OCI-LY1 (cell line): Measurements from ENCODE around the gene EDN2.
A peak's percentile ranks its signal among the peaks of the same experiment; 100 is the strongest.

ENCODE experiments used
- H2AFZ ChIP-seq: fragments of 200-600 bp; sonication (generic), shearing (Covaris generic); 2 replicates; pipeline ENCODE4 v1.6.0; 2014; ENCODE audit warnings: antibody characterized with exemption, mild to moderate bottlenecking, low read length
- H3F3A ChIP-seq: fragments of 200-600 bp; sonication (generic), shearing (Covaris generic); 2 replicates; pipeline ENCODE4 v1.6.0; 2014; ENCODE audit warnings: mild to moderate bottlenecking, antibody characterized with exemption, low read length, moderate library complexity; ENCODE audit not compliant: insufficient read depth
- H3K27ac ChIP-seq: fragments of 200-600 bp; sonication (generic); 2 replicates; pipeline ENCODE4 v1.5.1; 2014; ENCODE audit warnings: low read length, mixed run types, mild to moderate bottlenecking, low read depth; ENCODE audit not compliant: poor library complexity, severe bottlenecking
- H3K27me3 ChIP-seq: fragments of 200-600 bp; sonication (generic); 2 replicates; pipeline ENCODE4 v1.6.0; 2014; ENCODE audit warnings: antibody characterized with exemption, mild to moderate bottlenecking, low read length, moderate library complexity; ENCODE audit not compliant: insufficient read depth
- H3K36me3 ChIP-seq: fragments of 200-600 bp; sonication (generic); 2 replicates; pipeline ENCODE4 v1.6.1; 2014; ENCODE audit warnings: mild to moderate bottlenecking, antibody characterized with exemption, low read length, moderate library complexity, mixed read lengths; ENCODE audit not compliant: insufficient read depth
- H3K4me1 ChIP-seq: fragments of 200-600 bp; sonication (generic); 2 replicates; pipeline ENCODE4 v1.5.1; 2014; ENCODE audit warnings: mild to moderate bottlenecking, low read length, moderate library complexity; ENCODE audit not compliant: insufficient read depth, severe bottlenecking
- H3K4me2 ChIP-seq: fragments of 200-600 bp; sonication (generic), shearing (Covaris generic); 2 replicates; pipeline ENCODE4 v1.6.1; 2014; ENCODE audit warnings: low read length
- H3K4me3 ChIP-seq: fragments of 200-600 bp; sonication (generic); 2 replicates; pipeline ENCODE4 v1.5.1; 2014; ENCODE audit warnings: low read length, low read depth, mild to moderate bottlenecking, mixed read lengths; ENCODE audit not compliant: poor library complexity, severe bottlenecking
- H3K79me2 ChIP-seq: fragments of 200-600 bp; shearing (Covaris generic); 2 replicates; pipeline ENCODE4 v1.6.1; 2016; ENCODE audit warnings: mixed run types, low read length, mixed read lengths; ENCODE audit not compliant: insufficient read depth
- H3K9ac ChIP-seq: fragments of 200-600 bp; sonication (generic), shearing (Covaris generic); 2 replicates; pipeline ENCODE4 v1.6.1; 2014; ENCODE audit warnings: mild to moderate bottlenecking, low read length, mixed read lengths
- H3K9me2 ChIP-seq: fragments of 200-600 bp; sonication (generic), shearing (Covaris generic); 2 replicates; pipeline ENCODE4 v1.6.1; 2014; ENCODE audit warnings: low read depth, mild to moderate bottlenecking, low read length, mixed read lengths
- H3K9me3 ChIP-seq: fragments of 200-600 bp; shearing (Covaris generic); 2 replicates; pipeline ENCODE4 v1.6.1; 2014; ENCODE audit warnings: low read length, mixed read lengths
- H4K20me1 ChIP-seq: fragments of 200-600 bp; sonication (generic), shearing (Covaris generic); 2 replicates; pipeline ENCODE4 v1.6.0; 2016; ENCODE audit warnings: mild to moderate bottlenecking, low read length; ENCODE audit not compliant: insufficient read depth
- CTCF ChIP-seq: fragments of 200-600 bp; sonication (generic), shearing (Covaris generic); IDR thresholded peaks from 2 replicates; pipeline ENCODE4 v1.5.1; 2017; ENCODE audit warnings: mild to moderate bottlenecking, antibody characterized with exemption, low read length, moderate library complexity, mixed read lengths
- EZH2 ChIP-seq: fragments of 200-600 bp; sonication (generic), shearing (Covaris generic); IDR thresholded peaks from 2 replicates; pipeline ENCODE4 v1.8.0; 2017; ENCODE audit warnings: borderline replicate concordance, mixed run types, mild to moderate bottlenecking, antibody characterized with exemption, low read length, moderate library complexity, mixed read lengths

EDN2 gene

GRCh38 chr1:41497461-41498030 is 13.1 kb upstream of the EDN2 start:
- no peak overlapping the region for H2AFZ ChIP-seq
- H3K9me2 ChIP-seq, result no peaks in the 10 kb centered on the region
- TF ChIP-seq EZH2 (no peak), CTCF (no peak)
- peaks cover 5% of the 10 kb centered on the region for H3K4me1 ChIP-seq
- no peak overlapping the region for H3K9ac ChIP-seq
- H3K4me2 ChIP-seq, result no peak overlapping the region
- no peaks in the 10 kb centered on the region for H3K9me3 ChIP-seq
- H3K27me3 ChIP-seq, result peaks cover 7% of the 10 kb centered on the region; the same call in 1 of the 2 replicates
- no peaks in the 10 kb centered on the region for H4K20me1 ChIP-seq
- H3K4me3 ChIP-seq, result no peak overlapping the region
- no peaks in the 10 kb centered on the region for H3K36me3 ChIP-seq
- no peak overlapping the region for H3K27ac ChIP-seq
- H3K79me2 ChIP-seq, result no peaks in the 10 kb centered on the region
- no peaks in the 10 kb centered on the region for H3F3A ChIP-seq

GRCh38 chr1:41497056-41497440 is 12.6 kb upstream of the EDN2 start:
- Histone ChIP-seq H3K27ac (no peak overlapping the region), H3K9me2 (no peaks in the 10 kb centered on the region), H3K9ac (no peak overlapping the region), H3K4me3 (no peak overlapping the region), H3K4me2 (no peak overlapping the region), H3K9me3 (no peaks in the 10 kb centered on the region), H3F3A (no peaks in the 10 kb centered on the region), H3K79me2 (no peaks in the 10 kb centered on the region), H4K20me1 (no peaks in the 10 kb centered on the region), H3K27me3 (peaks cover 7% of the 10 kb centered on the region; the same call in 1 of the 2 replicates), H3K36me3 (no peaks in the 10 kb centered on the region), H2AFZ (no peak overlapping the region), H3K4me1 (peaks cover 5% of the 10 kb centered on the region)
- no peak for TF ChIP-seq EZH2
- TF ChIP-seq CTCF, result no peak

GRCh38 chr1:41496080-41497055 is 11.9 kb upstream of the EDN2 start:
- Histone ChIP-seq H3K9ac (no peak overlapping the region), H3K9me2 (no peaks in the 10 kb centered on the region), H2AFZ (no peak overlapping the region), H3K79me2 (no peaks in the 10 kb centered on the region), H3K36me3 (no peaks in the 10 kb centered on the region), H3K4me1 (peaks cover 5% of the 10 kb centered on the region), H3K4me3 (peak overlapping the region; percentile 32), H3F3A (no peaks in the 10 kb centered on the region), H3K9me3 (no peaks in the 10 kb centered on the region), H3K27ac (no peak overlapping the region), H3K4me2 (peak overlapping the region; percentile 48), H3K27me3 (peaks cover 7% of the 10 kb centered on the region; the same call in 1 of the 2 replicates), H4K20me1 (no peaks in the 10 kb centered on the region)
- TF ChIP-seq CTCF, result no peak
- no peak for TF ChIP-seq EZH2
